OCI-LY1 (cell line): ENCODE measurements around the gene KCTD5.
"Not testable (repeated sequence)": the region's sequence is repeated elsewhere in the genome, so short reads cannot be mapped to it uniquely, and the experiment has no call there.

ENCODE experiments used
- H2AFZ ChIP-seq: fragments of 200-600 bp; sonication (generic), shearing (Covaris generic); 2 replicates; pipeline ENCODE4 v1.6.0; 2014; ENCODE audit warnings: antibody characterized with exemption, mild to moderate bottlenecking, low read length
- H3F3A ChIP-seq: fragments of 200-600 bp; sonication (generic), shearing (Covaris generic); 2 replicates; pipeline ENCODE4 v1.6.0; 2014; ENCODE audit warnings: mild to moderate bottlenecking, antibody characterized with exemption, low read length, moderate library complexity; ENCODE audit not compliant: insufficient read depth
- H3K27ac ChIP-seq: fragments of 200-600 bp; sonication (generic); 2 replicates; pipeline ENCODE4 v1.5.1; 2014; ENCODE audit warnings: low read length, mixed run types, mild to moderate bottlenecking, low read depth; ENCODE audit not compliant: poor library complexity, severe bottlenecking
- H3K27me3 ChIP-seq: fragments of 200-600 bp; sonication (generic); 2 replicates; pipeline ENCODE4 v1.6.0; 2014; ENCODE audit warnings: antibody characterized with exemption, mild to moderate bottlenecking, low read length, moderate library complexity; ENCODE audit not compliant: insufficient read depth
- H3K36me3 ChIP-seq: fragments of 200-600 bp; sonication (generic); 2 replicates; pipeline ENCODE4 v1.6.1; 2014; ENCODE audit warnings: mild to moderate bottlenecking, antibody characterized with exemption, low read length, moderate library complexity, mixed read lengths; ENCODE audit not compliant: insufficient read depth
- H3K4me1 ChIP-seq: fragments of 200-600 bp; sonication (generic); 2 replicates; pipeline ENCODE4 v1.5.1; 2014; ENCODE audit warnings: mild to moderate bottlenecking, low read length, moderate library complexity; ENCODE audit not compliant: insufficient read depth, severe bottlenecking
- H3K4me2 ChIP-seq: fragments of 200-600 bp; sonication (generic), shearing (Covaris generic); 2 replicates; pipeline ENCODE4 v1.6.1; 2014; ENCODE audit warnings: low read length
- H3K4me3 ChIP-seq: fragments of 200-600 bp; sonication (generic); 2 replicates; pipeline ENCODE4 v1.5.1; 2014; ENCODE audit warnings: low read length, low read depth, mild to moderate bottlenecking, mixed read lengths; ENCODE audit not compliant: poor library complexity, severe bottlenecking
- H3K79me2 ChIP-seq: fragments of 200-600 bp; shearing (Covaris generic); 2 replicates; pipeline ENCODE4 v1.6.1; 2016; ENCODE audit warnings: mixed run types, low read length, mixed read lengths; ENCODE audit not compliant: insufficient read depth
- H3K9ac ChIP-seq: fragments of 200-600 bp; sonication (generic), shearing (Covaris generic); 2 replicates; pipeline ENCODE4 v1.6.1; 2014; ENCODE audit warnings: mild to moderate bottlenecking, low read length, mixed read lengths
- H3K9me2 ChIP-seq: fragments of 200-600 bp; sonication (generic), shearing (Covaris generic); 2 replicates; pipeline ENCODE4 v1.6.1; 2014; ENCODE audit warnings: low read depth, mild to moderate bottlenecking, low read length, mixed read lengths
- H3K9me3 ChIP-seq: fragments of 200-600 bp; shearing (Covaris generic); 2 replicates; pipeline ENCODE4 v1.6.1; 2014; ENCODE audit warnings: low read length, mixed read lengths
- H4K20me1 ChIP-seq: fragments of 200-600 bp; sonication (generic), shearing (Covaris generic); 2 replicates; pipeline ENCODE4 v1.6.0; 2016; ENCODE audit warnings: mild to moderate bottlenecking, low read length; ENCODE audit not compliant: insufficient read depth
- EZH2 ChIP-seq: fragments of 200-600 bp; sonication (generic), shearing (Covaris generic); IDR thresholded peaks from 2 replicates; pipeline ENCODE4 v1.8.0; 2017; ENCODE audit warnings: borderline replicate concordance, mixed run types, mild to moderate bottlenecking, antibody characterized with exemption, low read length, moderate library complexity, mixed read lengths
- TF ChIP-seq, protein P1 (sequence below): fragments of 200-600 bp; sonication (generic), shearing (Covaris generic); IDR thresholded peaks from 2 replicates; pipeline ENCODE4 v1.5.1; 2017; ENCODE audit warnings: mild to moderate bottlenecking, antibody characterized with exemption, low read length, moderate library complexity, mixed read lengths

The KCTD5 gene

DNA sequence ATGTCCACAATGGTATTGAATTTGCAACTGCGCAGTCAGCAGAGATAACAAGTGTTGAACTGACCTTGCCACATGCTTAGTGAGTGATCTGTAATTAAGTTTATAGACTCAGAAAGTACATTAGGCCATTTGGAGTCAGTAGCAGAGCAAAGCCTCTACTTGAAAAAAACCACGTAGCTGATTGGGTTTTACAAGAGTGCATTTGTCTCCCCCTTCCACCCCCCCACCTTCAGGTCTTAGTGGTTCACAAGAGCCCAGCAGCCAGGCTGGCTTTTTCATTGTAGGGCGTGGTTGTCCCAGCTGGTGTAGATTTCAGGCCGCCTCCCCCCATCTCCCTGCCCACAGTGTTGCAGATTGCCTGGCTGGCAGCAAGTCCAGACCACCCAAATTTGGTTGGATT is 2.4 kb upstream of the KCTD5 start:
- H3K36me3 ChIP-seq, H4K20me1 ChIP-seq, H3K9me2 ChIP-seq, H3K9me3 ChIP-seq, H3K27ac ChIP-seq, H3K4me3 ChIP-seq, H3F3A ChIP-seq, H2AFZ ChIP-seq, H3K27me3 ChIP-seq, H3K4me2 ChIP-seq, H3K9ac ChIP-seq, H3K79me2 ChIP-seq: not testable (repeated sequence)
- peaks cover 11% of the 10 kb centered on the region for H3K4me1 ChIP-seq

DNA sequence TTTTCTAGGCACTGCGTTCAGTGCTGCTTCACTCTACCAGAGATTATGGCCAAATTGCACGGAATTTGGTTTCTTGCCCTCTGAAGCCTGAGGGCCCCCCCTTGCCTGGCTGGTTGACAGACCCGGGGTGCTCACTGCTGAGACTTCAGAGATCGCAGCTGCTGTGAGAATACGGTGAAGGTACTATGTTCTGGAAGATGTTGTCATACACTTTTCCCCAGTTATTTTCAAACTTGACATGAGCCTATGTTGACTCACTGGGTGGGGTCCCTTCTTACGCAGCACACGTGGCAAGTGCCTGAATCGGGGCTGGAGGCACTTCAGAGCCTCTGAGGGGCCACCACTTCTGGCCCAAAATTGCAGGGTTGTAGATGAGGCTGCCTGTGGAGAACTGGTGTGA is 2.0 kb upstream of the KCTD5 start:
- H3F3A ChIP-seq, H3K79me2 ChIP-seq, H3K4me2 ChIP-seq, H2AFZ ChIP-seq, H3K9me2 ChIP-seq, H3K9ac ChIP-seq, H3K36me3 ChIP-seq, H3K27me3 ChIP-seq, H4K20me1 ChIP-seq, H3K9me3 ChIP-seq, H3K4me3 ChIP-seq, H3K27ac ChIP-seq: not testable (repeated sequence)
- H3K4me1 ChIP-seq: peaks cover 11% of the 10 kb centered on the region

DNA sequence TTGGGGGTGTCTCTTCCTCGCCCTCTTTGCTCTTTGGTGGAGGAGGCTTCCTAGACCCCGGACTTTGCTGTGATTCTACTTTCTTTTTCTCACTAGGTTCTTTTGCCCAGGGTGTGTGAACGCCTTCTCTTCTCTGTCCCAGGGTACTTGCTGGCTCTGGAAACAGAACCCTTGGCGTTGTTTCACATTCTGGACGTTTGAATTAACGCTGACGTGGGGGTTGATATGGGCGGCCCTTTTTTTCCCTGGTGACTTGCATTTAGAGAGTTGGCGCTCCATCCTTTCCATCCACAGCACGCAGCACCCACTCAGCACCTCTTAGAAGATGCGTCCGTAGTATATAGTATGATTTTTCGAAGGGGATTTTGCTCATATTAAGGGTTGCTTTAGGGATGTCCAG is 718 bp downstream of the KCTD5 start:
- not testable (repeated sequence) for H3K36me3 ChIP-seq, H3F3A ChIP-seq, H3K9me3 ChIP-seq, H4K20me1 ChIP-seq, H3K9me2 ChIP-seq, H3K27me3 ChIP-seq, H3K27ac ChIP-seq, H2AFZ ChIP-seq
- H3K9ac ChIP-seq: peak overlapping the region; percentile 97
- H3K4me3 ChIP-seq: peak overlapping the region; percentile 97
- peaks cover 25% of the 10 kb centered on the region for H3K4me1 ChIP-seq
- peaks cover 11% of the 10 kb centered on the region; the same call in 1 of the 2 replicates for H3K79me2 ChIP-seq
- H3K4me2 ChIP-seq: peak overlapping the region; percentile 72

DNA sequence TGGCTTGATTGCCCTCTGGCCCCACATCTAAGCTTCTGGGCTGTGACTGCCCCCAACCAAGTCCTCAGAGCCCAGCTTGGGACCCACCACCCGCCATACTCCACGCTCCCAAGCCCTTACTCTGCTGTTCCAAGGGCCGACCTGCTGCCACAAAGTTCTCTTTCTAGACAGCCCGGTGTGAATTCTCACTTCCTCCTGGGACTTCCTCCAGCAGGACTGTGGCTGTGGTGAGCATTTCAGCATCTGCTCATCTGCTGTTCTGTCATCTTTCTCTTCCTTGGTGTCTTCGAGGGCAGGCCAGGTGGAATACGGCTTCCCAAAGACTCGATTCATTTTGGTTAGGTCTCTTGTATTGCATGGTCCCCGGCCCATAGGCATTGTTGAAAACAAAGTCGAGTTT is 3.8 kb downstream of the KCTD5 start:
- H3K36me3 ChIP-seq, H2AFZ ChIP-seq, H3K27me3 ChIP-seq, H4K20me1 ChIP-seq, H3F3A ChIP-seq, H3K27ac ChIP-seq, H3K4me3 ChIP-seq, H3K9ac ChIP-seq, H3K9me2 ChIP-seq, H3K4me2 ChIP-seq, H3K9me3 ChIP-seq: not testable (repeated sequence)
- Histone ChIP-seq H3K79me2 (peaks cover 11% of the 10 kb centered on the region; the same call in 1 of the 2 replicates), H3K4me1 (peaks cover 24% of the 10 kb centered on the region)

DNA sequence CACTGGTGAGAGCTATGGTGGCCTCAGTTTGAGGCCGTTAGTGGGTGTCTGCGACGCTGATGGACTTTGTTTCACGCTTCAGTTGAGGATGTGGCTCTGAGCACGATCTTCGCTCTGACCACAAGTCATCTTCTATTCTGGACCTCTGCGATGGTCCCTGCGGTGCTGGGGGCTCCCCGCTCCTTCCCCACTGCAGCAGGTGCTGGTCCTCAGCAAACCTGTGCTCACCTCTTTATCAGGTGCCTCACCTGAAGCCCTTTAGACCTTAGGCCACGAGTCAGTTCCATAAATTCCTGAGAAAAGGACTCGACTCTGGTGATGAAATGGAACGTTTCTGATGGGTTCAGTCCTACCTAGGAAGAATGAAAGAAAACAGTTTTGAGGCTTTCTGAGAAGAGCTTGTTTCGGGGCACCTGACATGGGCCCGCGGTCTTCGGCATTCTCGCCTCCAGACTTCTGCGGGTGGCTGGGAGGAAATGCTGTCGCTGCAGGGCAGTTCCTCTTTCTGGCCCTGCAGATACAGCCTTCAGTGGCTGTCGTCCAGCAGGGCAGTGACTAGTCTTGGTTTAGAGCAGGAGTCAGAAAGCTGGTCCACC is 4.7 kb downstream of the KCTD5 start:
- H3K27me3 ChIP-seq: no peaks in the 10 kb centered on the region
- peak overlapping the region; percentile 34; the same call in 1 of the 2 replicates for H3K9ac ChIP-seq
- no peaks in the 10 kb centered on the region for H3K9me2 ChIP-seq
- H2AFZ ChIP-seq: no peak overlapping the region
- H3F3A ChIP-seq: 0 out of 2 replicates have a peak, but pooled peaks cover 3% of the 10 kb centered on the region
- peaks cover 4% of the 10 kb centered on the region; the same call in 1 of the 2 replicates for H3K79me2 ChIP-seq
- peaks cover 17% of the 10 kb centered on the region for H3K4me1 ChIP-seq
- H4K20me1 ChIP-seq: peaks cover 3% of the 10 kb centered on the region; the same call in 1 of the 2 replicates
- H3K4me2 ChIP-seq: peak overlapping the region; percentile 56
- peak overlapping the region; percentile 31 for H3K27ac ChIP-seq
- no peak for TF ChIP-seq EZH2
- TF ChIP-seq, protein P1, sequence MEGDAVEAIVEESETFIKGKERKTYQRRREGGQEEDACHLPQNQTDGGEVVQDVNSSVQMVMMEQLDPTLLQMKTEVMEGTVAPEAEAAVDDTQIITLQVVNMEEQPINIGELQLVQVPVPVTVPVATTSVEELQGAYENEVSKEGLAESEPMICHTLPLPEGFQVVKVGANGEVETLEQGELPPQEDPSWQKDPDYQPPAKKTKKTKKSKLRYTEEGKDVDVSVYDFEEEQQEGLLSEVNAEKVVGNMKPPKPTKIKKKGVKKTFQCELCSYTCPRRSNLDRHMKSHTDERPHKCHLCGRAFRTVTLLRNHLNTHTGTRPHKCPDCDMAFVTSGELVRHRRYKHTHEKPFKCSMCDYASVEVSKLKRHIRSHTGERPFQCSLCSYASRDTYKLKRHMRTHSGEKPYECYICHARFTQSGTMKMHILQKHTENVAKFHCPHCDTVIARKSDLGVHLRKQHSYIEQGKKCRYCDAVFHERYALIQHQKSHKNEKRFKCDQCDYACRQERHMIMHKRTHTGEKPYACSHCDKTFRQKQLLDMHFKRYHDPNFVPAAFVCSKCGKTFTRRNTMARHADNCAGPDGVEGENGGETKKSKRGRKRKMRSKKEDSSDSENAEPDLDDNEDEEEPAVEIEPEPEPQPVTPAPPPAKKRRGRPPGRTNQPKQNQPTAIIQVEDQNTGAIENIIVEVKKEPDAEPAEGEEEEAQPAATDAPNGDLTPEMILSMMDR: no peak
- H3K4me3 ChIP-seq: peak overlapping the region; percentile 40
- no peaks in the 10 kb centered on the region for H3K9me3 ChIP-seq
- H3K36me3 ChIP-seq: no peaks in the 10 kb centered on the region
